Right atrium auricular region (tissue), 2 donors: ENCODE results near the gene RFX8. TPM values are rescaled to one million over a fixed set of nuclear protein-coding genes. Genes with fewer than 3 reads are reported as not detected.

Source experiments
- DNase-seq: peaks from one replicate; pipeline ENCODE4 v3.0.0-alpha.2; 2019; ENCODE audit warnings: low spot score
- H3K27ac ChIP-seq, 2 donors: fragments of 200-600 bp; sonication (generic); 1 replicate in 1 of 2; 2 replicates in 1 of 2; pipeline ENCODE4 v1.5.1; 2016 to 2019
- H3K27me3 ChIP-seq, 2 donors: fragments of 200-600 bp; sonication (generic); one replicate each; pipeline versions ENCODE4 v1.5.1 to v1.6.0; 2017 to 2019
- H3K36me3 ChIP-seq: fragments of 200-600 bp; sonication (generic); one replicate; pipeline ENCODE4 v1.5.1; 2016
- H3K4me1 ChIP-seq, 2 donors: fragments of 200-600 bp; sonication (generic); one replicate each; pipeline versions ENCODE4 v1.5.1 to v1.6.0; 2017 to 2019
- H3K4me3 ChIP-seq, 2 donors: fragments of 200-600 bp; sonication (generic); 1 replicate in 1 of 2; 2 replicates in 1 of 2; pipeline ENCODE4 v1.5.1; 2017 to 2019; ENCODE audit warnings: mild to moderate bottlenecking in 1 of 2, moderate library complexity in 1 of 2
- H3K9me3 ChIP-seq, 2 donors: fragments of 200-600 bp; sonication (generic); one replicate each; pipeline ENCODE4 v1.5.1; 2019
- total RNA-seq, 2 donors: library from RNA; depleted of rRNA; stranded (reverse); fragments of >200 nt; gene quantifications; one replicate each; pipeline ENCODE4 v1.1.0, GENCODE V29; 2016
- TF ChIP-seq, protein P1 (sequence below), 2 donors: fragments of 200-600 bp; sonication (generic); IDR thresholded peaks; one replicate each; pipeline ENCODE4 v1.5.1; 2019; ENCODE audit warnings: antibody characterized with exemption in 2 of 2

Gene RFX8
- total RNA-seq, 2 donors from 2014 or later: 0.35 TPM; not detected in 1

DNA sequence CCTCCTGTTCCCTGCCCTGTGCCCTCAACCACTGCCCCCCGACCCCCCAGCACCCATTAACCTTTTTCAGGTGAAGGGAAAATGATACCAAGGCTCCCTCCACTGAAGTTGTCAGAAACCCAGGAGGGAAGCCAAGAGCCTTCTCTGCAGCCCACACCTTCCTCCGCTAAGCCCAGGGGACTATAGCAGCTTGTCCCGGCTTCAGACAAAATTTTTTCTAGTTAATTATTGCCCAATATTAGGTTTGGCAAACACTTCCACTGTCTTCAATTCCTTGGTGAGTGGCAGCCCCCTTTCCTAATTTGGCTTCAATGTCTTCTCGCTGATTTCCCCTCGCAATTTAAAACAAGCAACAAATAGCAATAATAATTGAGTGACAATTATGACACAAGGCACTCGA lies 23.9 kb downstream of the RFX8 start:
- DNase-seq: no peak
- TF ChIP-seq, protein P1, sequence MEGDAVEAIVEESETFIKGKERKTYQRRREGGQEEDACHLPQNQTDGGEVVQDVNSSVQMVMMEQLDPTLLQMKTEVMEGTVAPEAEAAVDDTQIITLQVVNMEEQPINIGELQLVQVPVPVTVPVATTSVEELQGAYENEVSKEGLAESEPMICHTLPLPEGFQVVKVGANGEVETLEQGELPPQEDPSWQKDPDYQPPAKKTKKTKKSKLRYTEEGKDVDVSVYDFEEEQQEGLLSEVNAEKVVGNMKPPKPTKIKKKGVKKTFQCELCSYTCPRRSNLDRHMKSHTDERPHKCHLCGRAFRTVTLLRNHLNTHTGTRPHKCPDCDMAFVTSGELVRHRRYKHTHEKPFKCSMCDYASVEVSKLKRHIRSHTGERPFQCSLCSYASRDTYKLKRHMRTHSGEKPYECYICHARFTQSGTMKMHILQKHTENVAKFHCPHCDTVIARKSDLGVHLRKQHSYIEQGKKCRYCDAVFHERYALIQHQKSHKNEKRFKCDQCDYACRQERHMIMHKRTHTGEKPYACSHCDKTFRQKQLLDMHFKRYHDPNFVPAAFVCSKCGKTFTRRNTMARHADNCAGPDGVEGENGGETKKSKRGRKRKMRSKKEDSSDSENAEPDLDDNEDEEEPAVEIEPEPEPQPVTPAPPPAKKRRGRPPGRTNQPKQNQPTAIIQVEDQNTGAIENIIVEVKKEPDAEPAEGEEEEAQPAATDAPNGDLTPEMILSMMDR (IDR thresholded peaks at IDR 0.05): no peak
- no peak overlapping the region for H3K4me3 ChIP-seq
- H3K9me3 ChIP-seq: no peaks in the 10 kb centered on the region
- no peaks in the 10 kb centered on the region for H3K36me3 ChIP-seq
- H3K27me3 ChIP-seq: no peaks in the 10 kb centered on the region
- H3K4me1 ChIP-seq: no peaks in the 10 kb centered on the region
- H3K27ac ChIP-seq: no peak overlapping the region

DNA sequence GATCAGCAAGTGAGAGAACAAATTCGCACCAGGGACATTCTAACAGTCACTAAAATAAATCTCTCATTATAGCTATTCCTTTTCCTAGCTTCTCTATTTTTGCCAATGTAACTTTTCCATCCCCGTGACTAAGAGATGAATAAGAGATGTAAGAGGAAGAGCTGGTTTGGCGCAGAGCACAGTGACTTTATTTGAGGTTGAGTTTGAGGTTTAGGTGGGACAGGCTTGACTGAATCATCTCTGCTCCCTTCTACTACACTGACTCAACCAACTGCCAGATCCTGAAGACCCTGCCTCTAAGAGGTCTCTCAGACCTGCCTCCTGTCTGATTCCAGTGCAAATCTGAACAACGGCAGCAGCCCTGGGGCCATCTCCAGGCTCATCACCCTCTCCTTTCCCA lies 28.0 kb downstream of the RFX8 start:
- no peaks in the 10 kb centered on the region for H3K4me1 ChIP-seq
- no peak overlapping the region for H3K4me3 ChIP-seq
- TF ChIP-seq, protein P1 (IDR thresholded peaks at IDR 0.05): no peak
- no peaks in the 10 kb centered on the region for H3K36me3 ChIP-seq
- no peak for DNase-seq
- H3K27me3 ChIP-seq: no peaks in the 10 kb centered on the region
- peaks cover 0 to 5% of the 10 kb centered on the region in 2 donors for H3K9me3 ChIP-seq
- H3K27ac ChIP-seq: no peak overlapping the region

DNA sequence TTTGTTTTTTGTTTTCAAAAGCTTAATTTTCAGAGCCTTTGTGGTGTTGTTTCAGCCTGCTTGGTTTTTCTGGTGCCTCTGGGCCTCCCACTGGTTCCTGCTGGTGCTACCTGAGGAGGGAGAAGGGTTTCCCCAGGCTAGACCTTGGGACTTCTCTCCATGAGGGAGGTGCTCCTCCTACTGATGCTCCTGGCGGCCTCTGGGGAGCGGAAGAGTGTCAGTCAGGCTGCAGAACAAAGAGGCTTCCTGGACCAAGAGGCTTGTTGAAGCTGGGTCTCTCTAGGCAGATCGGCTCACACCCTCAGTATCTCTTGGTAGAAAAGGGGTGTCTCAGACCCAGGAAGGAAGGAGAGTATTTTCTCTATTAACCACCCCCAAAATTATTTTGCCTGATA lies 32.2 kb downstream of the RFX8 start:
- no peaks in the 10 kb centered on the region for H3K4me1 ChIP-seq
- H3K27ac ChIP-seq: no peak overlapping the region
- no peak for DNase-seq
- H3K27me3 ChIP-seq: no peaks in the 10 kb centered on the region
- TF ChIP-seq, protein P1 (IDR thresholded peaks at IDR 0.05): no peak
- no peak overlapping the region for H3K4me3 ChIP-seq
- H3K36me3 ChIP-seq: no peaks in the 10 kb centered on the region
- H3K9me3 ChIP-seq: peaks cover 0 to 5% of the 10 kb centered on the region in 2 donors

DNA sequence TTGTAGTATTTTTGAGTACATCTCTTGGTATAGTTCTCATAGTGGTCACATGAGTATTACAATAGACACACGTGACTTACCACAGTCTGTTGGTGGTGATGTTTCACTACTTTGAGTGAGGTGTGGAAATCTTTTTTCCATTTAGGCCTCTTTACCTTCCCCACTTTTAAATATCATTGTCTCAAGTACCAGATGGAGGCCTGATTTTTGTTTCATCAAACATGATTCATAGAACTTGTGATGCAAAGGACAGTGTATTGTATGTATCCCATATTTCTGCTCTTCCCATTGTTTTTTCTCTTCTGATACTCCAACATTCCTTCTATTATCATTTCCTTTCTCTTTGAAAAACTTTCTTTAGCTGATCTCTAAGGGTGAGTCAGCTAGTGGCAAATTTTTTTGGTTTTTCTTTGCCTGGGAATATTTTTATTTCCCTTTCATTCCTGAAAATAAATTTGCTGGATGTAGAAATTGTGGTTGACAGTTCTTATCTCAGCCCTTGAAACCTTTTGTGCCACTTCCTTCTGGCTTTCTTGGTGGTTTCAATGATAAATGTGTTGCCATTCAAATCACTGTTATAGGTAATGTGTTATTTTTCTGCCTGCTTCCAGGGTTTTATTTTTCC lies 32.8 kb downstream of the RFX8 start:
- H3K36me3 ChIP-seq: no peaks in the 10 kb centered on the region
- no peaks in the 10 kb centered on the region for H3K4me1 ChIP-seq
- H3K4me3 ChIP-seq: no peak overlapping the region
- H3K27me3 ChIP-seq: no peaks in the 10 kb centered on the region
- DNase-seq: no peak
- H3K9me3 ChIP-seq: peaks cover 0 to 5% of the 10 kb centered on the region in 2 donors
- TF ChIP-seq, protein P1 (IDR thresholded peaks at IDR 0.05): no peak
- H3K27ac ChIP-seq: no peak overlapping the region

DNA sequence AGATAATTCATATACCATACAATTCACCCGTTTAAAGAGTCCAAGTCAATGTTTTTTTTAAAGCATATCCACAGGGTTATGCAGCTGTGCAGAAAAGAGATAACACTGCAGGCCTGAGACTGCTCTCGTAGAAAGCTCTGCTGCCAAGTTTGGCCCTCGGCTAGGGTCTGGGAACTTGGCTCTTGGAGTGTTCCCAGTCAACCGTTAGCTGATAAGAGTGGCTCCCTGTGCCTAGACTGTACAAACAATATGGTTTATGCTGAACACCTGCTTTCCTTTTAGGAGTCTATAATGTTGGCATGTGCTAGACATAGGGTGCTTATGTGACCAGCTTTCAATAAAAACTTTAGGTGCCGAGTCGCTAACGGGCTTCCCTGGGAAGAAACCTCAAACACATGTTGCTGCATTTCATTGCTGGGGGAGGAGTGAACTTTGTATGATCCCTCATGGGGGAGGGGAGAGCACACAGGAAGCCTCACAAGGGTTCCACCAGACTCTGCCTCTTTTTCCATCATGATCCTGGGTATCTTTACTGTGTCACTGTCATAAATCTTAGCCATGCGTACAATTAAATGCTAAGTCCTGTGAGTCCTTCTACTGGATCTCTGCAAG lies 34.7 kb downstream of the RFX8 start:
- Histone ChIP-seq H3K4me3 (no peak overlapping the region), H3K9me3 (peaks cover 0 to 5% of the 10 kb centered on the region in 2 donors), H3K36me3 (no peaks in the 10 kb centered on the region), H3K4me1 (peaks cover 0 to 3% of the 10 kb centered on the region in 2 donors), H3K27me3 (no peaks in the 10 kb centered on the region), H3K27ac (no peak overlapping the region)
- DNase-seq: no peak
- TF ChIP-seq, protein P1 (IDR thresholded peaks at IDR 0.05): no peak
